Measurements from ENCODE around the gene CD163.

Gene CD163

DNA sequence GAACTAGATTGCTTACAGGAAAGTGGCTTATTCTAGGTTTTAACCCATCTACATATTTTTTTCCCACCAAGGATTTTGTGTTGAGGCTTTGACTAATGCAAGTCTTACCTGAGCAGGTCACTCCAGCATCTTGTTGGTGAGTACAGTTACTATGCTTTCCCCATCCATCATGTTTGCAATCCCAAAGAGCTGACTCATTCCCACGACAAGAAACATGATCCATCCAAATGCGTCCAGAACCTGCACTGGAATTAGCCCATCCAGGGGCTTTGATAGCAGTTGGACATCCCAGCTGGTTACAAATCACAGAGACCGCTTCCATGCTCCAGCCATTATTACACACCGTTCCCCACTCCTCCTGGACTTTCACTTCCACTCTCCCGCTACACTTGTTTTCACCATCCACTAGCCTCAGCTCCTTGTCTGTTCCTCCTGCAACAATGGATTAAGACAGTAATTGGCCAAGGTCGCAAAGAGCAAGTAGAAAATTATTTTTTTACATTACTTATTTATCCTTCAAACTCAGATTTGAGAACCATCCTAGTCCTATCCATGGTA, 2.5 kb downstream of the CD163 start:
- H3K27ac ChIP-seq: no peak overlapping the region
- TF ChIP-seq ZFX (IDR thresholded peaks at IDR 0.05) (no peak), CTCF (conservative IDR thresholded peaks at IDR 0.05) (no peak)

DNA sequence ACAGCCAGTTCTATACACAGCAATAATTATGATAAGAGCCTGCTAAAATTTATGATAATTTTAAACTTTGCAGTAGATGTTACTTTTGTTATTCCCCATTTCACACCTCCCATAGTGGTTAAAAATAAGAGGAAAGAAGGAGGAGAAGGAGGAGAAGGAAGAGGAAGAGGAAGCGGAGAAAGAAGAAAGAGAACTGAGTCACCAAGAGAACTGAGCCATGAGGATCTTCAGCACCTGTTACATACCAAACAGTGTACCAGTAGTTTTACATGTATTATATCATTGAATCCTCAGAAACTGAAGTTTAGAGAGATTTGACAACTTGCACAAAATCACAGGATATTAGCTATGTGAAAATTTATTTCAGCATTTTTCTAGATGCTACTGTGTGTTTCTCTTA, 3.9 kb downstream of the CD163 start:
- no peak overlapping the region for H3K27ac ChIP-seq
- TF ChIP-seq CTCF (conservative IDR thresholded peaks at IDR 0.05): no peak
- TF ChIP-seq ZFX (IDR thresholded peaks at IDR 0.05): no peak

DNA sequence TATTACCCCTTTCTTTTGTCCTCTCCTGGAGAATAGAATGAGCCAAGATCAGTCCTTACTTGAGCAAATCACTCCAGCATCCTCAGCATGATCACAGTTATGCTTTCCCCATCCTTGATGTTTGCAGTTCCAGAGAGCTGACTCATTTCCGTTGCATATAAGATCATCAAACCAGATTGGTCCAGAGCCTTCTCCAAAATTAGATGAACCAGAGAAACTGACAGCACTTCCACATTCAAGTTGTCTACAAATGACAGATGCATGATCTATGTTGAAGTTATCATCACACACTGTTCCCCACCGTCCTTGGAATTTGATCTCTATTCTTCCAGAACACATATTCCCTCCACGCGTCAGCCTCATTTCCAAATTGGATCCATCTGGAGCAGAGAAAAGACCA, 4.8 kb downstream of the CD163 start:
- no peak overlapping the region for H3K27ac ChIP-seq
- TF ChIP-seq ZFX (IDR thresholded peaks at IDR 0.05): no peak

DNA sequence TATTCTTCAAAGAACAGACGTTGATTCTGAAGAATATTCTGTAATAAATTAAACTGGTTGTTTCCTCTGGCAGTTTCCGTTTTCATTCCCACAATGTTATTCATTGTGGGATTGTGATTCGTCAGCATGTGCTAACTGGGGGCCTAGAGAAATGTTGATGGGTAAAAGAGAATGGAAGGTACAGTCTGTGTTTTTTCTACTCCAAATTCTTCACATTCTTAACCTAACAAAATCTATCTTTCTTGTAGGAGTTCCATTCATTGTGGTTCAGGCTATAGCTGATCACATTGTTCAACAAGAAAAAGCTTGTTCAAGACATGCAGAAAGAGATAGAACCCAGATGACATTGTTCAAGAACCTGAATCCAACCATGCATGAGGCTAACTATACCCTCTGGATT, 5.9 kb downstream of the CD163 start:
- no peak overlapping the region for H3K27ac ChIP-seq
- TF ChIP-seq CTCF (conservative IDR thresholded peaks at IDR 0.05) (no peak), ZFX (IDR thresholded peaks at IDR 0.05) (no peak)

GRCh38 chr12:7496451-7496850, 7.1 kb downstream of the CD163 start:
- no peak overlapping the region for H3K27ac ChIP-seq
- TF ChIP-seq CTCF (conservative IDR thresholded peaks at IDR 0.05): no peak
- TF ChIP-seq ZFX (IDR thresholded peaks at IDR 0.05): no peak

- no peak for TF ChIP-seq ZFX (IDR thresholded peaks at IDR 0.05)
- TF ChIP-seq CTCF (conservative IDR thresholded peaks at IDR 0.05): no peak
- H3K27ac ChIP-seq: no peak overlapping the region
Observed at GRCh38 chr12:7495136-7495535, 8.4 kb downstream of the CD163 start.

DNA sequence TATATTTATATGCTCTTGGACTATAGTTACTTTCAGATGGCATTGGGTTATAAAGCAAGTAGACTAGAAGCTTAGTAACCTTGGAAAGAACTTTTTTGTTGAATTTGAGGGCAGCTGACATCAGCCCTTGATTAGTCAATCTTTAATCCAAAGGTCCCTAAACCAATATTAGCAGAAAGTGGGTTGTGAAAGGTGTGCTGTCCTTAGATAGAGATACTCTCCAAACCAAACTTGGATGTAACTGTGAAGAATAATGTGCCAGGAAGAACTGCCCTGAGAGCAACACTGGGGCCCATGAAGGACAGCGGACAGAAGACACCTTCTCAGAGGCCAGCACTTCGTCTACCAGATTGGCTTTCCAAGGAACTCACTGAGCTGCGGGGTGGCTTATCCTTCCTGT, 10.6 kb downstream of the CD163 start:
- no peak for TF ChIP-seq CTCF (conservative IDR thresholded peaks at IDR 0.05)
- no peak for TF ChIP-seq ZFX (IDR thresholded peaks at IDR 0.05)

DNA sequence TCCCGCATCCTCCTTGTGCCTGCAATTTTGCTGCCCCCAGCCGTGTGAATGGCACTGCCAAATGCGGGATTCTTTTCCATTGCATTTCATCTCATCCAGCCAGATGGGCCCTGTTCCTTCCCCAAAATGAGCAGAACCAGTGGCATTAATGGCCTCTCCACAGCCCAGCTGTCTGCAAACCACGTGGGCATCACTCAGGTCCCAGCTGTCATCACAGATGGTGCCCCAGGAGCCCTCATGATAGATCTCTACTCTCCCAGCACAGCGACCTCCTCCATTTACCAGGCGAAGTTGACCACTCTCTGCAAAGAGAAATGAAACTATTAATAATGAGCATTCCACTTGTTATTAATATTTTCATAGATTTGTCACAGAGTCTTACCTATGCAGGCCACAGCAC, 17.1 kb downstream of the CD163 start:
- H3K27ac ChIP-seq: no peak overlapping the region

More for the DNA sequence above, 10.6 kb downstream of the CD163 start:
- H3K27ac ChIP-seq: no peak overlapping the region

More for the DNA sequence above, 17.1 kb downstream of the CD163 start:
- TF ChIP-seq ZFX (IDR thresholded peaks at IDR 0.05): no peak
- no peak for TF ChIP-seq CTCF (conservative IDR thresholded peaks at IDR 0.05)
